WTC11 (cell line): ENCODE data around the gene CACNA2D4. TPM values are rescaled to one million over a fixed set of nuclear protein-coding genes. Genes with fewer than 3 reads are reported as not detected.
A peak's percentile ranks its signal among the peaks of the same experiment; 100 is the strongest.
"Not testable (repeated sequence)": the region's sequence is repeated elsewhere in the genome, so short reads cannot be mapped to it uniquely, and the experiment has no call there.

Experiments
- ATAC-seq: fragments of 200-7000 bp; cut with Tn5 transposase; 2 replicates; pipeline ENCODE4 v1.10.0; 2021; ENCODE audit warnings: mild to moderate bottlenecking, moderate library complexity
- CTCF ChIA-PET: fragments of 300-600 bp; sonication (Branson Sonifier 250); formaldehyde crosslinking; loops from one replicate; lab custom pipeline; 2021; ENCODE audit warnings: antibody characterized with exemption; lab: Charles Lee
- POLR2A ChIA-PET: fragments of 350-600 bp; sonication (Branson Sonifier 250); formaldehyde crosslinking; loops from one replicate; lab custom pipeline; 2021; ENCODE audit warnings: antibody characterized with exemption; lab: Charles Lee
- DNase-seq: peaks from one replicate; pipeline ENCODE4 v3.0.0; 2021; ENCODE audit warnings: low spot score
- H3K27ac Mint-ChIP-seq: 2 replicates; pipeline ENCODE4 v1.8.0; 2021; ENCODE audit warnings: mixed read lengths
- H3K27me3 Mint-ChIP-seq: 2 replicates; pipeline ENCODE4 v1.8.0; 2021; ENCODE audit warnings: low read depth, mild to moderate bottlenecking, moderate library complexity, mixed read lengths
- H3K36me3 Mint-ChIP-seq: 2 replicates; pipeline ENCODE4 v1.8.0; 2021; ENCODE audit warnings: mixed read lengths
- H3K4me1 Mint-ChIP-seq: 2 replicates; pipeline ENCODE4 v1.8.0; 2022; ENCODE audit warnings: mixed read lengths
- H3K4me3 Mint-ChIP-seq: 2 replicates; pipeline ENCODE4 v1.8.0; 2021; ENCODE audit warnings: mild to moderate bottlenecking, moderate library complexity, mixed read lengths
- H3K9me3 Mint-ChIP-seq: 2 replicates; pipeline ENCODE4 v1.8.0; 2021; ENCODE audit warnings: mixed read lengths
- ARID4B ChIP-seq: sonication (generic); formaldehyde crosslinking; IDR thresholded peaks from 2 replicates; pipeline ENCODE4 v1.8.0; 2023; ENCODE audit warnings: missing genetic modification reagents, mild to moderate bottlenecking, borderline replicate concordance
- CREM ChIP-seq: sonication (generic); formaldehyde crosslinking; IDR thresholded peaks from 2 replicates; pipeline ENCODE4 v1.8.1; 2022; ENCODE audit warnings: mild to moderate bottlenecking, missing genetic modification reagents, moderate library complexity
- CTCF ChIP-seq: fragments of 200-600 bp; IDR thresholded peaks from 2 replicates; pipeline ENCODE4 v1.8.0; 2022; ENCODE audit warnings: antibody characterized with exemption
- FOXP1 ChIP-seq: sonication (generic); formaldehyde crosslinking; IDR thresholded peaks from 2 replicates; pipeline ENCODE4 v1.8.0; 2022; ENCODE audit warnings: missing genetic modification reagents, mild to moderate bottlenecking, moderate library complexity, borderline replicate concordance
- IRF2 ChIP-seq: sonication (generic); formaldehyde crosslinking; IDR thresholded peaks from 2 replicates; pipeline ENCODE4 v1.8.0; 2022; ENCODE audit warnings: low read depth, missing genetic modification reagents, borderline replicate concordance
- JAZF1 ChIP-seq: fragments of 250-450 bp; sonication (Bioruptor Pico); IDR thresholded peaks from 2 replicates; pipeline ENCODE4 v1.9.0; 2021; ENCODE audit warnings: moderate library complexity, mild to moderate bottlenecking, inconsistent platforms
- KAT7 ChIP-seq: sonication (generic); formaldehyde crosslinking; IDR thresholded peaks from 2 replicates; pipeline ENCODE4 v1.8.1; 2023; ENCODE audit warnings: missing genetic modification reagents, mild to moderate bottlenecking, borderline replicate concordance
- MYBL2 ChIP-seq: sonication (generic); formaldehyde crosslinking; IDR thresholded peaks from 2 replicates; pipeline ENCODE4 v1.8.1; 2023; ENCODE audit warnings: mild to moderate bottlenecking, moderate library complexity, missing genetic modification reagents
- NR3C1 ChIP-seq: sonication (generic); formaldehyde crosslinking; conservative IDR thresholded peaks from 2 replicates; pipeline ENCODE4 v1.8.1; 2023; ENCODE audit warnings: low read depth, mild to moderate bottlenecking, missing genetic modification reagents
- PREB ChIP-seq: sonication (generic); formaldehyde crosslinking; IDR thresholded peaks from 2 replicates; pipeline ENCODE4 v1.8.1; 2022; ENCODE audit warnings: mild to moderate bottlenecking, missing genetic modification reagents, moderate library complexity, borderline replicate concordance
- SMAD3 ChIP-seq: sonication (generic); formaldehyde crosslinking; IDR thresholded peaks from 2 replicates; pipeline ENCODE4 v1.8.0; 2022; ENCODE audit warnings: missing genetic modification reagents, mild to moderate bottlenecking, borderline replicate concordance
- ZNF396 ChIP-seq: fragments of 250-450 bp; sonication (Bioruptor Pico); IDR thresholded peaks from 2 replicates; pipeline ENCODE4 v1.8.0; 2021; ENCODE audit warnings: mild to moderate bottlenecking, moderate library complexity, borderline replicate concordance
- ZNF532 ChIP-seq: fragments of 250-450 bp; sonication (Bioruptor Pico); IDR thresholded peaks from 2 replicates; pipeline ENCODE4 v1.9.0; 2021; ENCODE audit warnings: mild to moderate bottlenecking, borderline replicate concordance
- total RNA-seq: library from RNA; stranded (reverse); gene quantifications from 3 replicates; pipeline ENCODE4 v1.2.3, GENCODE V29; 2021

The CACNA2D4 gene
- total RNA-seq, 1 experiment from 2014 or later: 0.04 TPM

GRCh38 chr12:1946296-1946695 lies 27.8 kb upstream of the CACNA2D4 start:
- ATAC-seq: no peak
- no peak overlapping the region for H3K27ac Mint-ChIP-seq
- H3K4me3 Mint-ChIP-seq: no peak overlapping the region
- no peak for DNase-seq
- ChIA-PET POLR2A (no interaction called here), CTCF (no interaction called here)
- TF ChIP-seq FOXP1 (CRISPR knock-in tag) (no peak), PREB (no peak), KAT7 (CRISPR knock-in tag) (no peak), ARID4B (no peak), NR3C1 (CRISPR knock-in tag) (no peak), CREM (CRISPR knock-in tag) (no peak)
- peaks cover 4% of the 10 kb centered on the region for H3K9me3 Mint-ChIP-seq
- peaks cover 5% of the 10 kb centered on the region for H3K4me1 Mint-ChIP-seq
- no peaks in the 10 kb centered on the region for H3K27me3 Mint-ChIP-seq
- H3K36me3 Mint-ChIP-seq: peaks cover 58% of the 10 kb centered on the region

GRCh38 chr12:1945502-1945901 lies 27.1 kb upstream of the CACNA2D4 start:
- H3K27me3 Mint-ChIP-seq, CTCF ChIA-PET, H3K4me1 Mint-ChIP-seq, H3K27ac Mint-ChIP-seq, ATAC-seq, POLR2A ChIA-PET, H3K4me3 Mint-ChIP-seq, DNase-seq, H3K9me3 Mint-ChIP-seq: not testable (repeated sequence)
- peaks cover 60% of the 10 kb centered on the region for H3K36me3 Mint-ChIP-seq

- no peak for TF ChIP-seq IRF2 (CRISPR knock-in tag)
- peak; percentile 93 for TF ChIP-seq CTCF
- Mint-ChIP-seq H3K36me3 (peaks cover 21% of the 10 kb centered on the region), H3K27ac (no peak overlapping the region), H3K9me3 (peaks cover 2% of the 10 kb centered on the region), H3K4me1 (peaks cover 4% of the 10 kb centered on the region), H3K27me3 (no peaks in the 10 kb centered on the region), H3K4me3 (no peak overlapping the region; the same call in 1 of the 2 replicates)
- ATAC-seq (peak; percentile 91), DNase-seq (peak; percentile 89)
- CTCF ChIA-PET: interaction anchor here (0.6 to 3.4 kb wide), 76 partner anchors 9 to 676 kb away, joined by 3 to 119 read pairs (median 4); partner anchors contain the start of genes CACNA1C, CACNA2D4, DCP1B and LRTM2
- POLR2A ChIA-PET: interaction anchor here (1.1 to 1.2 kb wide), 2 partner anchors 143 to 145 kb away, joined by 4 read pairs; no protein-coding TSS in a partner anchor
These were observed 21.6 kb upstream of the CACNA2D4 start for GRCh38 chr12:1939801-1940607.

- CTCF ChIA-PET: interaction anchor here (0.7 to 3.4 kb wide), 52 partner anchors 9 to 676 kb away, joined by 3 to 119 read pairs (median 6); partner anchors contain the start of genes CACNA2D4, DCP1B, LRTM2 and WNT5B
- POLR2A ChIA-PET: interaction anchor here (1.1 kb wide), 1 partner anchor 142 kb away, joined by 4 read pairs; no protein-coding TSS in a partner anchor
- TF ChIP-seq SMAD3: no peak
- TF ChIP-seq ZNF532 (CRISPR knock-in tag): no peak
- TF ChIP-seq MYBL2 (CRISPR knock-in tag): no peak
- TF ChIP-seq JAZF1: no peak
- TF ChIP-seq ZNF396 (CRISPR knock-in tag): no peak
These were observed 20.9 kb upstream of the CACNA2D4 start for GRCh38 chr12:1939331-1939730.

More at GRCh38 chr12:1939331-1939730, 20.9 kb upstream of the CACNA2D4 start:
- ATAC-seq (no peak), DNase-seq (no peak)
- no peak overlapping the region for H3K4me3 Mint-ChIP-seq
- H3K27ac Mint-ChIP-seq: no peak overlapping the region
- H3K36me3 Mint-ChIP-seq: peaks cover 14% of the 10 kb centered on the region
- H3K4me1 Mint-ChIP-seq: peaks cover 4% of the 10 kb centered on the region
- no peaks in the 10 kb centered on the region for H3K9me3 Mint-ChIP-seq
- H3K27me3 Mint-ChIP-seq: no peaks in the 10 kb centered on the region
